K562 (cell line): Measurements from ENCODE around the gene GCC1. TPM values are rescaled to one million over a fixed set of nuclear protein-coding genes. Genes with fewer than 3 reads are reported as not detected.
A peak's percentile ranks its signal among the peaks of the same experiment; 100 is the strongest.

Source experiments
- ATAC-seq: fragments of 200-7000 bp; cut with Tn5 transposase; 3 replicates; pipeline ENCODE4 v1.9.1; 2020; ENCODE audit warnings: moderate library complexity
- BruUV-seq: library from RNA; stranded (reverse); fragments of 400-500 nt; replicated peaks from 2 replicates; lab custom pipeline; 2021; lab: Mats Ljungman, UMichigan
- CTCF ChIA-PET: fragments of 300-600 bp; formaldehyde crosslinking; extraction: SDS; loops from one replicate; lab custom pipeline; 2021; ENCODE audit warnings: low intra/inter-chr PET ratio; lab: Yijun Ruan, JAX
- POLR2A ChIA-PET: fragments of 300-600, 350-650 bp; sonication (Branson Sonifier 250); formaldehyde crosslinking; extraction: SDS; loops from one replicate; lab custom pipeline; 2021; ENCODE audit warnings: antibody characterized with exemption, inconsistent platforms; lab: Yijun Ruan, JAX
- DNase-seq, 4 experiments: peaks; one replicate each; pipeline versions ENCODE4 v3.0.0 to v3.0.0-alpha.2; 2011 to 2018; ENCODE audit warnings: low spot score in 3 of 4, mixed read lengths in 3 of 4; ENCODE audit errors: extremely low read depth in 1 of 4
- FAIRE-seq: peaks from 2 replicates; lab custom pipeline; 2011; peaks lifted over from hg19 to GRCh38; lab: Jason Lieb, UNC
- H2AFZ ChIP-seq: 2 replicates; pipeline ENCODE4 v1.6.0; 2011; ENCODE audit warnings: low read depth, low read length, control low read depth, inconsistent platforms
- H3K27ac ChIP-seq: fragments of 200-600 bp; 3 replicates; pipeline ENCODE4 v1.8.0; 2011; ENCODE audit warnings: low read depth, mild to moderate bottlenecking, control low read depth, inconsistent platforms, low read length, moderate library complexity, mixed read lengths; ENCODE audit errors: extremely low read depth
- H3K27me3 ChIP-seq, 2 experiments: fragments of 300-600 bp in 1 of 2; 2 replicates in 1 of 2; 3 replicates in 1 of 2; pipeline versions ENCODE4 v1.6.0 to v1.8.0; 2011; ENCODE audit warnings: inconsistent platforms in 2 of 2, low read length in 2 of 2, mild to moderate bottlenecking in 1 of 2, mixed read lengths in 1 of 2, moderate library complexity in 1 of 2; ENCODE audit not compliant: control insufficient read depth in 2 of 2, insufficient read depth in 2 of 2
- H3K36me3 ChIP-seq: fragments of 300-600 bp; 3 replicates; pipeline ENCODE4 v1.8.0; 2011; ENCODE audit warnings: mild to moderate bottlenecking, low read length, inconsistent platforms; ENCODE audit not compliant: control insufficient read depth, insufficient read depth
- H3K4me1 ChIP-seq, 2 experiments: fragments of 200-600 bp in 1 of 2; replicated peaks in 1 of 2; 2 replicates in 1 of 2; 3 replicates in 1 of 2; pipeline versions ENCODE4 v1.5.1 to v1.8.0; 2011; ENCODE audit warnings: inconsistent platforms in 2 of 2, low read length in 2 of 2, mild to moderate bottlenecking in 1 of 2, mixed read lengths in 1 of 2, moderate library complexity in 1 of 2; ENCODE audit not compliant: control insufficient read depth in 2 of 2, insufficient read depth in 2 of 2
- H3K4me2 ChIP-seq: 2 replicates; pipeline ENCODE4 v1.6.1; 2011; ENCODE audit warnings: low read length, control low read depth, inconsistent platforms, mixed read lengths; ENCODE audit not compliant: insufficient read depth
- H3K4me3 ChIP-seq: fragments of 200-600 bp; sonication (generic), shearing (Covaris generic); 2 replicates; pipeline ENCODE4 v1.5.1; 2016; ENCODE audit warnings: control low read depth, inconsistent platforms
- H3K79me2 ChIP-seq: fragments of 200-600 bp; 3 replicates; pipeline ENCODE4 v1.8.0; 2011; ENCODE audit warnings: low read length, inconsistent platforms; ENCODE audit not compliant: control insufficient read depth, insufficient read depth
- H3K9ac ChIP-seq, 2 experiments: 2 replicates each; pipeline versions ENCODE4 v1.6.0 to v1.6.1; 2011; ENCODE audit warnings: low read depth in 2 of 2, low read length in 2 of 2, control low read depth in 1 of 2, inconsistent platforms in 1 of 2, mild to moderate bottlenecking in 1 of 2, mixed read lengths in 1 of 2; ENCODE audit not compliant: insufficient read depth in 1 of 2
- H3K9me1 ChIP-seq: one replicate; pipeline ENCODE4 v1.6.0; 2011; ENCODE audit warnings: inconsistent platforms, mild to moderate bottlenecking, low read length, moderate library complexity; ENCODE audit not compliant: control insufficient read depth, insufficient read depth
- H3K9me3 ChIP-seq: replicated peaks from 2 replicates; pipeline ENCODE4 v1.5.1; 2011; ENCODE audit warnings: low read depth, low read length, inconsistent platforms; ENCODE audit not compliant: control insufficient read depth, insufficient read depth
- H4K20me1 ChIP-seq: replicated peaks from 2 replicates; pipeline ENCODE4 v1.6.1; 2011; ENCODE audit warnings: low read length, inconsistent platforms, mixed read lengths; ENCODE audit not compliant: control insufficient read depth, insufficient read depth
- CHD1 ChIP-seq: fragments of 200-600 bp; sonication (generic); IDR thresholded peaks from one replicate; pipeline ENCODE4 v1.6.1; 2012; ENCODE audit warnings: mild to moderate bottlenecking, moderate library complexity, low read length, inconsistent platforms
- E2F3 ChIP-seq: fragments of 250-450 bp; sonication (Bioruptor Pico); IDR thresholded peaks from 2 replicates; pipeline ENCODE4 v1.4.0; 2020; ENCODE audit warnings: mild to moderate bottlenecking
- HDAC6 ChIP-seq: IDR thresholded peaks from 2 replicates; pipeline ENCODE4 v1.6.1; 2012; ENCODE audit warnings: low read depth, mild to moderate bottlenecking, control low read depth, inconsistent platforms, low read length, moderate library complexity
- LCOR ChIP-seq: sonication (generic); formaldehyde crosslinking; IDR thresholded peaks from 2 replicates; pipeline ENCODE4 v1.8.0; 2022; ENCODE audit warnings: mild to moderate bottlenecking, missing genetic modification reagents
- MEF2D ChIP-seq: conservative IDR thresholded peaks from 2 replicates; pipeline ENCODE4 v1.6.1; 2016; ENCODE audit warnings: low read depth, missing genetic modification characterization, missing compliant biosample characterization
- MTA1 ChIP-seq: fragments of 450-650 bp; IDR thresholded peaks from 2 replicates; pipeline ENCODE4 v1.6.1; 2017; ENCODE audit warnings: borderline replicate concordance
- RBM22 ChIP-seq: fragments of 200-400 bp; formaldehyde crosslinking; IDR thresholded peaks from 2 replicates; pipeline ENCODE4 v1.6.1; 2018; ENCODE audit warnings: low read length, low read depth; ENCODE audit not compliant: poor library complexity, severe bottlenecking
- SMAD3 ChIP-seq: fragments of 450-650 bp; formaldehyde crosslinking; conservative IDR thresholded peaks from 2 replicates; pipeline ENCODE4 v1.4.0; 2020; ENCODE audit warnings: mild to moderate bottlenecking
- SREBF2 ChIP-seq: sonication (generic); formaldehyde crosslinking; IDR thresholded peaks from 2 replicates; pipeline ENCODE4 v1.4.0; 2020; ENCODE audit warnings: mild to moderate bottlenecking, missing genetic modification reagents
- TCF7 ChIP-seq: sonication (generic); IDR thresholded peaks from 2 replicates; pipeline ENCODE4 v1.6.1; 2016; ENCODE audit warnings: antibody characterized with exemption, borderline replicate concordance
- ZNF124 ChIP-seq: sonication (generic); formaldehyde crosslinking; IDR thresholded peaks from 2 replicates; pipeline ENCODE4 v1.8.1; 2022; ENCODE audit warnings: missing genetic modification reagents
- WGBS: fragments of 100-300 bp; shearing (Covaris generic); methylation state at CpG from one replicate; pipeline ENCODE4 v1.1.6; 2016; ENCODE audit warnings: low coverage, mixed read lengths; ENCODE audit not compliant: insufficient coverage; ENCODE audit errors: missing lambda C conversion rate; 5-methylcytosine and 5-hydroxymethylcytosine counted together
- in situ Hi-C: fragments of 300-500 bp; cut with MboI; formaldehyde crosslinking; loops from 4 replicates; pipeline ENCODE4 v1.15.0; 2018; ENCODE audit warnings: inconsistent platforms, mixed read lengths
- intact Hi-C: fragments of 100-400 bp; cut with micrococcal nuclease; formaldehyde crosslinking; loops from 2 replicates; pipeline ENCODE4 v1.14.2; 2022
- polyA plus RNA-seq, 8 experiments: library from polyadenylated mRNA; depleted of rRNA in 4 of 8; stranded (reverse) in 5 of 8; unstranded in 3 of 8; fragments of >200 nt; fragmentation: Nextera tagmentation in 2 of 8; fragmentation: Illumina TruSeq in 1 of 8; extraction: Ambion mirVana in 2 of 8; extraction: Trizol in 1 of 8; gene quantifications; 2 replicates each; pipeline versions ENCODE4 v1.2.1 to v1.2.3, GENCODE V29; 2011 to 2014; ENCODE audit warnings: inconsistent platforms in 1 of 8, missing spikeins in 1 of 8
- total RNA-seq, 7 experiments: library from RNA; depleted of rRNA in 6 of 7; stranded (reverse); fragments of >200 nt in 6 of 7; fragmentation: Illumina TruSeq in 2 of 7; extraction: Trizol in 2 of 7; gene quantifications; 2 replicates each; pipeline versions ENCODE4 v1.2.1 to v1.2.3, GENCODE V29; 2011 to 2021; ENCODE audit warnings: low replicate concordance in 1 of 7
- TF ChIP-seq, protein P1 (sequence below), 3 experiments: IDR thresholded peaks in 2 of 3; conservative IDR thresholded peaks in 1 of 3; 2 replicates each; pipeline ENCODE4 v1.5.1; 2011 to 2012; ENCODE audit warnings: low read length in 3 of 3, mild to moderate bottlenecking in 3 of 3, control low read depth in 2 of 3, improper control_type of control experiment in 1 of 3, inconsistent platforms in 1 of 3, low read depth in 1 of 3, mixed read lengths in 1 of 3, moderate library complexity in 1 of 3; ENCODE audit not compliant: insufficient read depth in 2 of 3
- TF ChIP-seq, protein P2 (sequence below): sonication (generic); formaldehyde crosslinking; IDR thresholded peaks from 2 replicates; pipeline ENCODE4 v1.8.1; 2023; ENCODE audit warnings: mild to moderate bottlenecking, missing genetic modification reagents

The GCC1 gene
- total and polyA plus RNA-seq, 9 of the 15 experiments (the other 6 are each of a cell fraction or from before 2014, with no cell fraction given): 1.9 to 19.8 (median 10.9) TPM

DNA sequence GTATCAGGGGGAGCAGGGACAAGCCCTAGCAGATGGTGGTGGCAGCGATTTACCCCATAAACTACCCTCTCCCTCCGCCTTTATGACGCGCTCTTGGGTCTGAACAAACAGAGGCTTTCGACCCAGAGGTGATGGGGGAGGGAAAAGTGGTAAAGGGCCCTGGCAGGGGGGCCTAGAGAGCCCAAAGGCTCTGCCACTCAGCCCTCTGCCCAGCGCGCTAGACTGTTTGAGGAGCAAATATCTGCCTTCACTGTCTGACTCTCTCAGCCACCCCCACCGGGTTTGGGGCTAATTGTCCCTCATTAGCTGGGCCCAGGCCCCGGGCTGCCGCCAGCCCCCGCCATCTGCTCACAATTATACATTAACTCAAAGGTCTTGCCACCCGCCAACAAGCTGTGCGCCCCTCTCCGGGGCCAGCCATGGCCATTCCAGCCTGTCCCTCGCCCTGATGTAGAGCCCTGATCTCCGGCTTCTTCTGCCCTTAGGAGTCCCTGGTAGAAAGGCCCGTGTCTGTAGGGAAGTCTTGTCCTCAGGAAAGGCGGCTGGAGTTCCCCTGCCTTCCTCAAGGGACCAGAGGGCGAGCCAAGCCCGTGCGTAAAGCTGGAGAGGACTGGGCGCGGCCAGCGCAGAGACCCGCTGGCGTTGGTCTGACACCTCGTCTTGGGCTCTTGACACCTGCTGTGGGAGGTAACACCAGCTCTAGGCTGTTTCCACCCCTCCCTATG is 34.4 kb upstream of the GCC1 start:
- in situ Hi-C loops: no loop called here
- peaks cover 37 to 53% of the 10 kb centered on the region in 2 experiments for H3K27me3 ChIP-seq

DNA sequence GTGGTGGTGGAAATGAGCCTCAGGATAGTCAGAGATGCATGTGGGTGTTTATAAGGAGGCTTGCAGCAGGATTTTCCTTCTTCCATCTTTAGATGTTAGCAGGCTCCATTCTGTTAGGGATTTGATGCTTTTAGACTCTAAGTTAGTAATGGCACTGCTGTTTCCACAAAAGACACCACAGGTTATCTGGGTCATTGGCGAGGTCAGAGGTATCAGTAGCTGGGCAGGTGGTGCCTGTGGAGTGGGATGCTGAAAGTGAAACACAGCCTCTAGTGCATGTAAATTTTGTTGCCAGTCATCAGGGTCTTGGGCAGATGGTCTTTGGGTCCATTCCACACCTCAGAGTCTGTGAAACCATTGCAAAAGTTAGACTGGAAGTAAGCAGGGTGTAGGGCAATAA is 33.4 kb upstream of the GCC1 start:
- DNase-seq (no peak), FAIRE-seq (no peak), ATAC-seq (no peak)
- Histone ChIP-seq H2AFZ (no peak overlapping the region), H3K36me3 (no peaks in the 10 kb centered on the region), H4K20me1 (no peaks in the 10 kb centered on the region), H3K4me2 (no peak overlapping the region), H3K9me3 (no peaks in the 10 kb centered on the region), H3K27ac (no peak overlapping the region), H3K4me1 (no peaks in the 10 kb centered on the region), H3K9me1 (no peaks in the 10 kb centered on the region), H3K9ac (no peak overlapping the region), H3K4me3 (no peak overlapping the region), H3K79me2 (no peaks in the 10 kb centered on the region), H3K27me3 (peaks cover 46 to 63% of the 10 kb centered on the region in 2 experiments)
- 0% methylated on average over 1 of the region's 1 CpG for WGBS
- BruUV-seq: no TSS peak
- CTCF ChIA-PET: no interaction called here
- POLR2A ChIA-PET: no interaction called here
- in situ Hi-C loops (no loop called here), intact Hi-C loops (no loop called here)
- TF ChIP-seq MEF2D (tag): no peak
- no peak for TF ChIP-seq SREBF2
- no peak for TF ChIP-seq SMAD3
- no peak for TF ChIP-seq ZNF124
- TF ChIP-seq, protein P1, sequence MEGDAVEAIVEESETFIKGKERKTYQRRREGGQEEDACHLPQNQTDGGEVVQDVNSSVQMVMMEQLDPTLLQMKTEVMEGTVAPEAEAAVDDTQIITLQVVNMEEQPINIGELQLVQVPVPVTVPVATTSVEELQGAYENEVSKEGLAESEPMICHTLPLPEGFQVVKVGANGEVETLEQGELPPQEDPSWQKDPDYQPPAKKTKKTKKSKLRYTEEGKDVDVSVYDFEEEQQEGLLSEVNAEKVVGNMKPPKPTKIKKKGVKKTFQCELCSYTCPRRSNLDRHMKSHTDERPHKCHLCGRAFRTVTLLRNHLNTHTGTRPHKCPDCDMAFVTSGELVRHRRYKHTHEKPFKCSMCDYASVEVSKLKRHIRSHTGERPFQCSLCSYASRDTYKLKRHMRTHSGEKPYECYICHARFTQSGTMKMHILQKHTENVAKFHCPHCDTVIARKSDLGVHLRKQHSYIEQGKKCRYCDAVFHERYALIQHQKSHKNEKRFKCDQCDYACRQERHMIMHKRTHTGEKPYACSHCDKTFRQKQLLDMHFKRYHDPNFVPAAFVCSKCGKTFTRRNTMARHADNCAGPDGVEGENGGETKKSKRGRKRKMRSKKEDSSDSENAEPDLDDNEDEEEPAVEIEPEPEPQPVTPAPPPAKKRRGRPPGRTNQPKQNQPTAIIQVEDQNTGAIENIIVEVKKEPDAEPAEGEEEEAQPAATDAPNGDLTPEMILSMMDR (IDR thresholded peaks at IDR 0.05 in 2 of 3, conservative IDR thresholded peaks at IDR 0.05 in 1 of 3; ENCODE audit: insufficient read depth in 2 of 3, low read depth in 1 of 3, low read length in 3 of 3): no peak
- TF ChIP-seq LCOR: no peak
- TF ChIP-seq CHD1: no peak
- no peak for TF ChIP-seq TCF7
- TF ChIP-seq, protein P2, sequence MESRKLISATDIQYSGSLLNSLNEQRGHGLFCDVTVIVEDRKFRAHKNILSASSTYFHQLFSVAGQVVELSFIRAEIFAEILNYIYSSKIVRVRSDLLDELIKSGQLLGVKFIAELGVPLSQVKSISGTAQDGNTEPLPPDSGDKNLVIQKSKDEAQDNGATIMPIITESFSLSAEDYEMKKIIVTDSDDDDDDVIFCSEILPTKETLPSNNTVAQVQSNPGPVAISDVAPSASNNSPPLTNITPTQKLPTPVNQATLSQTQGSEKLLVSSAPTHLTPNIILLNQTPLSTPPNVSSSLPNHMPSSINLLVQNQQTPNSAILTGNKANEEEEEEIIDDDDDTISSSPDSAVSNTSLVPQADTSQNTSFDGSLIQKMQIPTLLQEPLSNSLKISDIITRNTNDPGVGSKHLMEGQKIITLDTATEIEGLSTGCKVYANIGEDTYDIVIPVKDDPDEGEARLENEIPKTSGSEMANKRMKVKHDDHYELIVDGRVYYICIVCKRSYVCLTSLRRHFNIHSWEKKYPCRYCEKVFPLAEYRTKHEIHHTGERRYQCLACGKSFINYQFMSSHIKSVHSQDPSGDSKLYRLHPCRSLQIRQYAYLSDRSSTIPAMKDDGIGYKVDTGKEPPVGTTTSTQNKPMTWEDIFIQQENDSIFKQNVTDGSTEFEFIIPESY (CRISPR knock-in tag): no peak

More for the DNA sequence above, 34.4 kb upstream of the GCC1 start:
- TF ChIP-seq MTA1 (0 out of 2 replicates have a peak, but pooled peaks have one; percentile 24), RBM22 (no peak), HDAC6 (peak; percentile 99), E2F3 (CRISPR knock-in tag) (no peak)
- H3K79me2 ChIP-seq: no peaks in the 10 kb centered on the region
- 2% methylated on average over 27 of the region's 27 CpGs for WGBS
- no peak overlapping the region for H3K9ac ChIP-seq
- DNase-seq: peak in 1 of 4 experiments; percentile 11
- no TSS peak for BruUV-seq
- no peaks in the 10 kb centered on the region for H4K20me1 ChIP-seq
- intact Hi-C loops: no loop called here
- ATAC-seq: no peak; the same call in 2 of the 3 replicates
- ChIA-PET CTCF (no interaction called here), POLR2A (interaction anchor here (0.7 to 1.1 kb wide), 3 partner anchors 32 to 392 kb away, joined by 3 read pairs; partner anchors contain the start of gene ARF5)
- H3K36me3 ChIP-seq: no peaks in the 10 kb centered on the region
- H3K4me1 ChIP-seq: no peaks in the 10 kb centered on the region
- no peaks in the 10 kb centered on the region for H3K9me1 ChIP-seq
- H3K4me3 ChIP-seq: no peak overlapping the region
- no peak overlapping the region for H3K4me2 ChIP-seq
- no peak overlapping the region for H3K27ac ChIP-seq
- no peaks in the 10 kb centered on the region for H3K9me3 ChIP-seq
- FAIRE-seq: no peak
- no peak overlapping the region for H2AFZ ChIP-seq
